Fibroblast of skin of right quadriceps (primary cell): Measurements from ENCODE around the gene RAB8A.
"Not testable (repeated sequence)": the region's sequence is repeated elsewhere in the genome, so short reads cannot be mapped to it uniquely, and the experiment has no call there.

Experiments used
- DNase-seq: peaks from one replicate; pipeline ENCODE4 v3.0.0-alpha.2; 2013

RAB8A gene

DNA sequence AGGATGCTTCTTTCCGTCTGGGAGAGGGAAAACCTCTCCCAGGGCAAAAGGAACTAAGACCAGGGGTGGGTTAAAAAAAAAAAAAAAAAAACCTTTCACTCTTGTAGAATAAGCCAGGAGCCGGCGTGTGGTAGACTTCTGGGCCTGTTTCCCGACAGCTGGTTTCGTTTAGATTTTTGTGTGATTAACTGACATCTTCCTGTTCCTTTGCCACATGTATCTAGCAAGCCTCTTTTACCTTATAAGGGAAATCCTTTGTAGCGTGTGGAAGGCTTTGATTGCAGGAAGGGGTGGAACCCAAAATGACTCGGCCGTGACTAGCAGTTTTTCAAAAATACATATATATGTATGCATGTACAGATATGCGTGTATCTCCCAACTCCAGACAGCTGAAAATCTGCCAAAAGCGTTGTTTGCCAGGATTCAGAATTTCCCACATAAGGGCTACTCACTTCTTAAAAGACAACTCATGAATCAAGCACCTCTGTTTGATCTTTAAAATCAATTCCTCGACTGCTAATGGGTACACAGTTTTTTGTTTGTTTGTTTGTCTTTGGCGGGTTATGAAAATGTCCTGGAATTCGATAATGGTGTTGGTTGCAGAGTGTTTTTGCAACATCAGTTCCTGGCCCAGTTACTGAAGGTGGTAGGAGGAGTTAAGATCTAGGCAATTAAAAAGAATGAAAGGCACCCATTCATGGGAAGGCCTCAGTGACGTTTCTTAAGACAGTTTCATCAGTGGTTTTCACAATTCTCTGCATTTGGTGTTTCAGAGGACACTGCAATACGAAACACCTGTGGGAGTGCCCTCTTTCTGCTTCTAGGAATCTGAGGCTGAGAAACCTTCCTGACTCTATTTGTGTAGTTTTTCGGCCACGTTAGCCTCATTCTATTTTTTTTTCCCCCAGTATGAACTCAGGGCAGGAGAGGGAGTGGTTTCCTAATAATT is 32.7 kb upstream of the RAB8A start:
- DNase-seq: peak; percentile 99

DNA sequence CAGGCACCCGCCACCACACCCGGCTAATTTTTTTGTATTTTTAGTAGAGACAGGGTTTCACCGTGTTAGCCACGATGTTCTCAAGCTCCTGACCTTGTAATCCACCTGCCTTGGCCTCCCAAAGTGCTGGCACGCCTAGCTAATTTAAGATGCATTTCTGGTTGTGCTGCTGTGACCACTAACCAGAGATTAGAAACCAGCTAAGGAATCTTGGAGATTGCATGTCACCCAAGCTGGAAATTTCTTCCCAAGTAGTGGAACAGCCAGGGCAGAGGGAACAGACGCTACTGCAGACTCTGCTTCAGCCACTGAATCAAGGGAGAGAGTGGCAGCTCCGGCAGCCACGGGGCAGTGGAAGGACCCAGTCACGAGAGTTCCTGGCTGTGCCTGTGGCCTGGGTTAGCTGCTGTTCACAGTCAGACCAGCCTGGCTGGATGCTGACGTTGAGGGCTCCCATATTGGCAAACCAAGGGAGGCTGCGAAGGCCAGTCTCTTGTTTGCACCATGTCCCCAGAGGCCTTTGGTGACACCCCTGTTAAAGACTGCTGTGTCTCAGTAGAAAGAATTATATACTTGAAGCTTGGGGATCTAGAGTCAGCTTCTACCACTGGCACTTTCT is 27.5 kb upstream of the RAB8A start:
- DNase-seq: no peak

DNA sequence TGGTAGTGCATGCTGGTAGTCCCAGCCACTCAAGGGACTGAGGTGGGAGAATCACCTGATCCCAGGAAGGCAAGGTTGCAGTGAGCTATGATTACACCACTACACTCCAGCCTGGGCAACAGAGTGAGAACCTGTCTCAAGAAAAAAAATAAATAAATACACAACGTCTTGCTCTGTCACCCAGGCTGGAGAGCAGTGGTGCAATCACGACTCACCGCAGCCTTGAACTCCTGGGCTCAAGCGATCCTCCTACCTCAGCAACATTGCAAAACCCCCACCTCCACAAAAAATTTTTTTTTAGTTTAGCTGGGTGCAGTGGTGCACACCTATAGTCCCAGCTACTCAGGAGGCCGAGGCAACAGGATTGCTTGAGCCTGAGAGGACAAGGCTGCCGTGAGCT is 26.6 kb upstream of the RAB8A start:
- DNase-seq: no peak

GRCh38 chr19:16087404-16087803 is 24.3 kb upstream of the RAB8A start:
- DNase-seq: not testable (repeated sequence)

GRCh38 chr19:16087940-16088339 is 23.7 kb upstream of the RAB8A start:
- DNase-seq: no peak

DNA sequence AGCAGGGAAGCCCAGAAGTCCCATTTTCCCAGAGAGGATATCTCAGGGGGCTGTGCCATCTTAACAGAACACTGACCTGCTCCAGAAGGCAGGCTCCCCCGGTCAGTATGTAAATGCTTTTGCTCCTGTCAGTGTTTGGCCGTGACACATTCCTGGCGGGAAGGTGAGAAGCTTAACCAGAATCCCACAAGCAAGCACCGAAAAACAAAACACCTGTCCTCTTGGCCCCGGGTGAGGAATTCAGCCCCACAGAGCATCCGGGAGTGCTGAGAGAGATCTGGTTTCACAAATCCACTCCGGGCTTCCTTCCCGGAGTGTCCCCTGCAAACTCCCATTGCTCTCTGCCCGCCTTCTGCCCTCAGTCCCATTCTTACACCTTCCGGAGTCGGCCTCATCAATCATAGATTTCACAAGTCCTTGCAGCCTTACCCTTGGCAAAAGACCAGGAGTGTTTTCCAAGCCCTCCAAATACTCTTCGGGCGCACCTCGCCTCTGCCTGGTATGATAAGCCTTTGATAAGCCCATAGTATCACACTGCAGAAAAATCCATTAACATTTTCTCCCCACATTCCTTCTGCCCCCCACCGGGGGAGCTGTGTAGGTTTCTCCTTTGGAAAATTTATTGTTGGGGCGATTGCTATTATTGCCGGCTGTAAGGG is 23.2 kb upstream of the RAB8A start:
- no peak for DNase-seq

GRCh38 chr19:16089010-16089846 is 22.5 kb upstream of the RAB8A start:
- DNase-seq: no peak

- DNase-seq: no peak
Measured at GRCh38 chr19:16091546-16092475, 19.9 kb upstream of the RAB8A start.

DNA sequence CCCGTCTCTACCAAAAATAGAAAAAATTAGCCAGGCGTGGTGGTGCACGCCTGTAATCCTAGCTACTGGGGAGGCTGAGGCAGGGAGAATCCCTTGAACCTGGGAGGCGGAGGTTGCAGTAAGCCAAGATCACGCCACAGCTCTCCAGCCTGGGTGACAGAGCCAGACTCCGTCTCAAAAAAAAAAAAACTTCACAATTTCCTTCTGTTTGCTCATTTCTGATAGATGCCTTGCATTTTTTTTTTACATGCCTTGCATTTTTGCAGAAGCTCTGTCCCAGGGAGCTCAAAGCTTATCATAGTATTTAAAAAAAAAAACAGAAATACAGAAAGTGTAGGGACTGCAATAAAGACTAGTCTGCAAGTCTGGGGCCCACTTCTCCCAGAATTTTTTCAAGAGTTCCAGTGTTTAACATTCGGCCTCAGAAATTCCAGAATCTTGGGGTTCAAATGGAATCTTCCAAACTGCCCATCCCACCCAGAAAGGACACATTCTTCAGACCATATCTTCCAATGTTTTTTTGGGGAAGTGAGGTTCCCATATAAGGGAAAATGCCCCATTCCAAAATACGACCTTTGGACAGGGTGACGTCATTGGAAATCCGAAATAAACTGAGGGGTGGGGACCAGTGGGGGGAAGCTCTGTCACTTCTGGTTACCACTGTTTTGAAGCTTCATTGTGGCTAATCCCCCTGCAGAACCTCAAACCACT is 17.2 kb upstream of the RAB8A start:
- DNase-seq: peak; percentile 67

DNA sequence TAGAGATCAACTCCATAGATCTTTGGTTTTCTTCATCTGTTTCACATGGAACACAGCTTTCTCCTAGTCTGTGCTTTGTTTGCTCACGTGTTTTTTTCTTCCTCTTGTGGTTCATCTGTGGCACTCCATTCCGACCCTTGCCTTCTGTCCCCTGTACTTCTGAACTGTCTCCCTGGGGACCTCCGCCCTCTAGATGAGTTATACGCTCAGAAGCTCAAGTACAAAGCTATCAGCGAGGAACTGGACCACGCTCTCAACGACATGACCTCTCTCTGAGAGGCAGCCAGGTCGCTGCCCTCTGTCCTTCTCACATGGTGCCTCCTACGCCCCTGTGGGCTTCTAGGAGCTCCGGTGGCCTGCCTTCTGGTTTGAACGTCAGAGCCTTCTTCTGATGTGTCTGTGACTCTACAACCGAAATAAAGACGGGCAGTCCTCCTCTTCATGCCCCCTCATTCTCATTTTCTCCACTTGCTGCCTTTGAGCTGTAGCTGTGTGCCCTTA is 16.6 kb upstream of the RAB8A start:
- no peak for DNase-seq

GRCh38 chr19:16096280-16096855 is 15.3 kb upstream of the RAB8A start:
- no peak for DNase-seq

- no peak for DNase-seq
Measured at GRCh38 chr19:16098416-16098768, 13.3 kb upstream of the RAB8A start.

DNA sequence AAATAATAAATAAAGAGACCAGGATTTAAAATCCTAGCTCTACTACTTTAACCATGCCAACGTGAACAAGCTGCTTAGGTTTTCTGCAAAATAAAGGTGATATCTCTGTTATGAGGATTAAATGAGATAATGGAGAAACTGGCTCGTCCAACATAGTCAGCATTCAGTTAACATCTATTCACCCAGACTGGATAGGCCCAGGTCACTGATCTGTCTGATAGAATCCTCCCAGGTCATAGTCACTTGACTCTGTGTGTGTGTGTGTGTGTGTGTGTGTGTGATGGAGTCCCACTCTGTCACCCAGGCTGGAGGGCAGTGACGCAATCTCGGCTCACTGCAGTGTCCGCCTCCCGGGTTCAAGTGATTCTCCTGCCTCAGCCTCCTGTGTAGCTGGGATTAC is 12.9 kb upstream of the RAB8A start:
- DNase-seq: no peak

- DNase-seq: not testable (repeated sequence)
Measured at GRCh38 chr19:16099314-16099965, 12.2 kb upstream of the RAB8A start.

- DNase-seq: no peak
Measured at GRCh38 chr19:16100524-16100923, 11.2 kb upstream of the RAB8A start.

- DNase-seq: no peak
Measured at GRCh38 chr19:16104722-16105121, 7.0 kb upstream of the RAB8A start.

DNA sequence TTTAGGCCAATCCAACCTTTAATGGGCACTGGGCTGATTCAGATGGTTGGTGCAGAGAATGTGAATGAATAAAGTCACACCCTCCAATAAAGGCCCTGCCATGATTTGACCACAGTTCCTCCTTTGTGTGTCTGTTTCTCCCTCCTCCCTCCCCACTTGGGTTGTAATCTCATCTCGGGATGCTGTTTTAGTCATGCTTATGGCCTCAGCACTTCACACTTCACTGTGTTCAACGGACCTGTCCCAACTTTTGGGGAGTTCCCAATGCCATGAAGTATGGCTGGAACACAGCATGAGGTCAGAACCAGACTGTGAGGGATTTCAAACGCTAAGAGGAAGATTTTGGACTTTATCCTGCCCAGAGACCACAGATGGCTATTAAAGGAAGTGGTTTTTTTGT is 5.6 kb upstream of the RAB8A start:
- DNase-seq: no peak

- DNase-seq: no peak
Measured at GRCh38 chr19:16111909-16112752, 442 bp downstream of the RAB8A start.

GRCh38 chr19:16112778-16113177 is 1.1 kb downstream of the RAB8A start:
- DNase-seq: no peak
